Central memory CD8-positive, alpha-beta T cell (primary cell): ENCODE data around the gene PLS1.

ENCODE experiments used
- ATAC-seq: fragments of 150-1000 bp; cut with Tn5 transposase; replicated peaks from 2 replicates; pipeline ENCODE4 v1.10.0; 2022; ENCODE audit warnings: mild to moderate bottlenecking, moderate FRiP score, moderate number of reproducible peaks; ENCODE audit not compliant: poor library complexity, severe bottlenecking; ENCODE audit errors: extremely low read depth
- DNase-seq, 2 donors: peaks; one replicate each; pipeline ENCODE4 v3.0.0; 2021; ENCODE audit warnings: low spot score in 2 of 2
- H3K27ac Mint-ChIP-seq: one replicate; pipeline ENCODE4 v1.8.0; 2022; ENCODE audit warnings: low read depth, mild to moderate bottlenecking, moderate library complexity, mixed read lengths
- H3K27me3 Mint-ChIP-seq: one replicate; pipeline ENCODE4 v1.8.0; 2022; ENCODE audit warnings: mixed read lengths
- H3K36me3 Mint-ChIP-seq: one replicate; pipeline ENCODE4 v1.8.0; 2022; ENCODE audit warnings: mild to moderate bottlenecking, moderate library complexity, mixed read lengths; ENCODE audit not compliant: insufficient read depth
- H3K4me1 Mint-ChIP-seq: one replicate; pipeline ENCODE4 v1.8.0; 2022; ENCODE audit warnings: mixed read lengths
- H3K4me3 Mint-ChIP-seq: one replicate; pipeline ENCODE4 v1.8.0; 2022; ENCODE audit warnings: mild to moderate bottlenecking, moderate library complexity, mixed read lengths
- H3K9me3 Mint-ChIP-seq: one replicate; pipeline ENCODE4 v1.8.0; 2022; ENCODE audit warnings: mixed read lengths

PLS1 gene

DNA sequence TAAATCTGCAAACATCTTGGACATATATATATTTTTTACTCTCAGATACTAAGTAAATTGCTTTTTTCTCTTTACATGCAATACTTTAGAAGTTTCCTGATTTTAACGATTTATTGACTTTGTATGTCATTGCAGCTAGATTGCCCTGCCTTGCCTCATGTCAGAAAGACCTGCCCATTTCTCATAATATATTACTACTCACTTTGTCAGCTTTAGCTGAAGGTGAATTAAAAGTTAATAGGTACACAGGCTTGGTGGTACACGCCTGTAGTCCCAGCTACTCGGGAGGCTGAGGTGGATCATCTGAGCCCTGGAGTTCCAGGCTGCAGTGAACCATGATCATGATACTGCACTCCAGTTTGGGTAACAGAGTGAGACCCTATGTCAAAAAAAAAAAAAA lies 52.8 kb downstream of the PLS1 start:
- H3K27me3 Mint-ChIP-seq: no peaks in the 10 kb centered on the region
- DNase-seq: no peak
- no peak for ATAC-seq
- no peak overlapping the region for H3K27ac Mint-ChIP-seq
- H3K4me1 Mint-ChIP-seq: no peaks in the 10 kb centered on the region
- no peaks in the 10 kb centered on the region for H3K36me3 Mint-ChIP-seq
- no peaks in the 10 kb centered on the region for H3K9me3 Mint-ChIP-seq
- no peak overlapping the region for H3K4me3 Mint-ChIP-seq

DNA sequence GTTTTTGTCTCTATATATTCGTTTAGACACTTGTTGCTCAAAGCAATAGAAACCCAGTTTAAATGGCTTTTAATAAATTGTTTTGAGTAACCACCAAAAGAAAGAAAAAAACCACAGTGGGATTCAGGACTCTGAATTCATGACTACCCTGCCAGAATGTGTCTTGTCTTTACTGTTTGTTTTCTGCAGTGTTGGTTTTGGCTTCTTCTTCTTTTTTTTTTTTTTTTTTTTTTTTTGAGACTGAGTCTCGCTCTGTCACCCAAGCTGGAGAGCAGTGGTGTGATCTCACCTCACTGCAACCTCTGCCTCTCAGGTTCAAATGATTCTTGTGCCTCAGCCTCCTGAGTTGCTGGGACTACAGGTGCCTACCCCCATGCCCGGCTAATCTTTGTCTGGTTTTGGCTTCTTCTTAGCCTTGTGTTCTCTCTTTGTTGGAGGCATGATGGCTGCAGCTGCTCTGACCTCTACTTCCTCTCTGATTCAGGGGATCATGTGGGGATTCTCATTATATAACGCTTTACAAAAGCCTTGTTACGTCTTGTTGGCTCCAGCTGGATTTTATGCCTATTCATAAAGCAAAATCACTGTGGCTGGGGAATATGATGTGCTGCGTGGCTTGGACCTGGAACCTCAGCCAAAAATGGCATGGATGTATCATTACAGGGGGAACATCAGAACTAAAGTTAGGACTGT lies 54.0 kb downstream of the PLS1 start:
- ATAC-seq: no peak
- Mint-ChIP-seq H3K27me3 (no peaks in the 10 kb centered on the region), H3K9me3 (no peaks in the 10 kb centered on the region), H3K4me3 (no peak overlapping the region), H3K4me1 (no peaks in the 10 kb centered on the region), H3K27ac (no peak overlapping the region), H3K36me3 (no peaks in the 10 kb centered on the region)
- DNase-seq: no peak

DNA sequence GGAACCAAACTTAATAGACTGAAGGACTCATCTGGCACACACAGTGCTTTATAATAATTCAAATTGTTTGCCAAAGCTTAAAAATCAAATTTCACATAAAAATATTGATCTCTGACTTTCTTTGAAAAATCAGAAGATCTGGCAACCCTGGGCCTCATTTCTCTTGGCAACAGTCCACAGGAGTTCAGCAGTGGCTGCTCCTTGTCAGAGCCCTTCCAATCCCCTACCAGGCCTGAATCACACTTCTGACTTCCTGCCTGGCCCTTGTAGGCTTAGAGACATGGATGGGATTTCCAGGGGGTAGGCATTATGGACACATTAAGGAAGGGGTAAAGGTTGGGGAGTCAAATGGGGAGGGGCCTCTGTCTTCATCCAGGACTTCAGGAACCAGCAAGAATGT lies 55.5 kb downstream of the PLS1 start:
- H3K27me3 Mint-ChIP-seq: no peaks in the 10 kb centered on the region
- no peaks in the 10 kb centered on the region for H3K36me3 Mint-ChIP-seq
- no peaks in the 10 kb centered on the region for H3K4me1 Mint-ChIP-seq
- no peak for DNase-seq
- H3K27ac Mint-ChIP-seq: no peak overlapping the region
- no peak overlapping the region for H3K4me3 Mint-ChIP-seq
- no peaks in the 10 kb centered on the region for H3K9me3 Mint-ChIP-seq
- ATAC-seq: no peak

DNA sequence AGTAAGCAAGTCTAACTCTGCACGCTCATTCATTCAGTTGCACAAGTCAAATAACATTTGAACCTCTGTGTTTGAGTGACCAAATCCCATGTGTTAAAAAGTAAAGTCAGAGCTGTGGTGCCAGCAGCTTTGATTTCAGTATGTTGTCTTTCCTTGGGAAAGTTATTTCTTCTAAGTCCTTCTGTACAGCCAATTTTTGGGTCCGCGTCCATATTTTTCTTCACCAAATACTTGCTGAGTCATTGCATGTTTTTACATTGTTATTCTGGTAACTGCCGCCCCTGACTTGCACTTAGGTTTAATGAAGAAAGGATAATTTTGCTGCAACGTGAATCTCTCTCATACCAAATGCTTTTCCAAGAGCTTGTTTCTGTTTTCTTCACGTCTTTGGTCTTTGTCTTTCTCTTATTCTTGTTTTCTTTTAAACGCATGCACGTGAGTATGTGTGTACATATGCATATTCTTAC lies 56.7 kb downstream of the PLS1 start:
- Mint-ChIP-seq H3K4me1 (no peaks in the 10 kb centered on the region), H3K27ac (no peak overlapping the region), H3K9me3 (no peaks in the 10 kb centered on the region), H3K4me3 (no peak overlapping the region), H3K27me3 (no peaks in the 10 kb centered on the region), H3K36me3 (no peaks in the 10 kb centered on the region)
- no peak for DNase-seq
- no peak for ATAC-seq

DNA sequence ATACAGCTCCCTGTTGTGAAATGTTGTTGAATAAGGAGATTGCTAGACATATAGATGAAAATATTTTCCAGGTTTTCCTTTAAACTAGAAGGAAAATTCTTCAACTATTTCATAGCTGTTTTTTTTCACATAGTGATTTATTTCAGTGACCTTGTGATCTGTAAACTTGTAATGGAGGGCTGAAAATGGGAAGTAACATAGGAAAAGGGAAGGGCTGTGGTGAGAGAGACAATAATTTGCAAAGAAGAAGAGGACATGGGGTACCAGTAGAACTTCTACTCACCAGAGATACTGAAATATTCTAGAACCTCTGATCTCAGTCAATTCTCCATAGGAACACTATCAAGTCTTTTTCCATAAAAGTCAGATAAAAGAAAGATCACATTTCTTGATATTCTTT lies 60.4 kb downstream of the PLS1 start:
- no peaks in the 10 kb centered on the region for H3K27me3 Mint-ChIP-seq
- DNase-seq (no peak), ATAC-seq (no peak)
- H3K36me3 Mint-ChIP-seq: no peaks in the 10 kb centered on the region
- H3K27ac Mint-ChIP-seq: no peak overlapping the region
- H3K4me1 Mint-ChIP-seq: no peaks in the 10 kb centered on the region
- H3K4me3 Mint-ChIP-seq: no peak overlapping the region
- no peaks in the 10 kb centered on the region for H3K9me3 Mint-ChIP-seq

DNA sequence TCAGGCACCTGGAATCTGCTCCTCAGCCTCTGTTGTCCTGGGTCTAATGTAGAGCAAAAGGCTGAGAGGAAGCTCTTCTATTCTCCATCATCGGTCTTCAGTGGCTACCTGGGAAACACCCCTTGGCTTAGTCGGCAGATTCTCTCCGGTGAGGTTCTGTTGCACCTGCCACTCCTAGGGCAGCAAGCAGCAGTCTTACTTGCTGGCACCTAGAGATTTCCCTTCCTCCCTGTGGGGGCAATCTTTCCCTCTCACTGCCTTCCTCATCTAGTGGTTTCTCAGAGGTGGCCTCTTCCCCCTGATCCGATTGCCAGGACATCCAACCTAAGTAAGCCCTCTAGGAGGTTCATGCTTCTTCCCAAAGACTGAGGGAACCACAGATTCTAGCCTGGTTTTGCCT lies 60.8 kb downstream of the PLS1 start:
- no peaks in the 10 kb centered on the region for H3K4me1 Mint-ChIP-seq

DNA sequence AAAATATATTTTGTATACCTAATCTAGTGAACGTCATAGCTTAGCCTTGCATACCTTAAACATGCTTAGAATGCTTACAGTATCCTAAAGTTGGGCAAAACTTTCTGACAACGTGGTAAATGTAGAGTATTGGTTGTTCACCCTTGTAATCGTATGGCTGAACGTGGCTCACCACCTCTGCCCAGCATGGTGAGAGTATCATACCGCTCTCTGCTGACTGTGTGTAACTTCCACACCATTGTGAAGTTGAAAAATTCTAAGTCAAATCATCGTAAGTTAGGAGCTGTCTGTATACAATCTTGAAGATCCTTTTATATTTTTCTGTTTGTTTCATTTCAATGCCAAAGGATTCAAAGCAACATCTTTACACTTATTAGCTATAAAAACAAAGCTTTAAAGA lies 64.2 kb downstream of the PLS1 start:
- no peaks in the 10 kb centered on the region for H3K9me3 Mint-ChIP-seq
- no peak overlapping the region for H3K27ac Mint-ChIP-seq
- no peaks in the 10 kb centered on the region for H3K4me1 Mint-ChIP-seq
- no peaks in the 10 kb centered on the region for H3K27me3 Mint-ChIP-seq
- peaks cover 2% of the 10 kb centered on the region for H3K36me3 Mint-ChIP-seq
- no peak for ATAC-seq
- H3K4me3 Mint-ChIP-seq: no peak overlapping the region
- no peak for DNase-seq

More for the DNA sequence above, 60.8 kb downstream of the PLS1 start:
- no peaks in the 10 kb centered on the region for H3K27me3 Mint-ChIP-seq
- H3K27ac Mint-ChIP-seq: no peak overlapping the region
- ATAC-seq (no peak), DNase-seq (no peak)
- no peak overlapping the region for H3K4me3 Mint-ChIP-seq
- no peaks in the 10 kb centered on the region for H3K9me3 Mint-ChIP-seq
- H3K36me3 Mint-ChIP-seq: no peaks in the 10 kb centered on the region

DNA sequence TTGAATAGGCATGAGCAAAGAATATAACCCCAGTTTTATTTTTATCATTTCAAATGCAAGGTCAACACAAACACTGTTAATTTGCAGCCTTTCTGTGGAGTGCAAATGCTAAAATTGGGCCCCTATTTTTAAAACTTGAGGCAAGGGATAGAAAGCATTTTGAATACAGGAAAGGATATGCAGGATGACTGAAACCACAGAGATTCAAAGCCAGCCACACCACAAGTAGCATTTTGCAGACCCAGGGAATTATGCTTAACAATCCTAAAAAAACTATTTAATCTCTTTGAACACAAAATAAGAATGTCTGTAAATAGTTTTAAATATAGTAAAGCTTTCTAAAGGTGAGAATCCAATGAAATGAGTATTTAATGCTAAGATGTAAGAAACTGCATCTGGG lies 64.7 kb downstream of the PLS1 start:
- H3K27ac Mint-ChIP-seq: no peak overlapping the region
- H3K36me3 Mint-ChIP-seq: peaks cover 2% of the 10 kb centered on the region
- no peaks in the 10 kb centered on the region for H3K4me1 Mint-ChIP-seq
- no peaks in the 10 kb centered on the region for H3K9me3 Mint-ChIP-seq
- DNase-seq: no peak
- ATAC-seq: no peak
- H3K27me3 Mint-ChIP-seq: no peaks in the 10 kb centered on the region
- H3K4me3 Mint-ChIP-seq: no peak overlapping the region

DNA sequence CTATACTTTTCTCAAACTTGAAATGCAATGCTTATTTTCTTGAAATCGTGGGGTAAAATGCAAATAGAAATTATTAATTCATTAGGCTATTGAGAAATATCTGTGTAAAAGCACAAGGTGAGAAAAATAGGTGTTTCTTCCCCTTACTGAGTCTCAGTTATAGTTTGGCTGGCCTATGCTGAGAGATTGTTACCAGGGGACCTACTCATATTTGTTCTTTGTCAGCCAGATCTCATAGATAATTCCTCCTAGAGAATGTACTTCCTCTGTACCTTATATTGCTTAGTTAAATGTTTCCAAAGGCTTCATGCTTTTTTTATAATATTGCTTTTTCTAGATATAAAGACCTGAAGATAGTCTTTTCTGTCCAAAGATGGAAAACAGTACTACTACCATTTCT lies 67.7 kb downstream of the PLS1 start:
- no peak for DNase-seq
- Mint-ChIP-seq H3K4me1 (no peaks in the 10 kb centered on the region), H3K36me3 (peaks cover 2% of the 10 kb centered on the region), H3K27ac (no peak overlapping the region), H3K4me3 (no peak overlapping the region), H3K27me3 (no peaks in the 10 kb centered on the region), H3K9me3 (no peaks in the 10 kb centered on the region)
- no peak for ATAC-seq

DNA sequence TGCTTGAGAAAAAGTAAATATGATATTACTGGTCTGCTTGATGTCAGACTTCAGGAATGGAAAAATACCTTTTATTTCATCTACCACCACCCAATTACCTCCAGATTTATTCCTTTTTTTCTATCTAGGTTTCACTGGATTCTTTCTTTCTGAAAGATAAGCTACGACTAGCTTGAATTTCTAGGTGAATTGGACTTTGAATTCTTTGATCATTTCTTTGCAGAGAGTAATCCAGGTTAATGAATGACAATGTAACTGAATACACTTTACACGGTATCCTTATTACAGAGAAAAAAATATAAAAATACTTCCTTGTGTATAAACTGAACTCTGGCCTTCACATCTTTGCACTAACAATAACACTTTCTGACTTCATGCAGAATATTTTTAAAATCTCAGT lies 68.1 kb downstream of the PLS1 start:
- no peak for ATAC-seq
- no peak for DNase-seq
- H3K4me1 Mint-ChIP-seq: no peaks in the 10 kb centered on the region
- H3K27ac Mint-ChIP-seq: no peak overlapping the region
- no peaks in the 10 kb centered on the region for H3K9me3 Mint-ChIP-seq
- no peaks in the 10 kb centered on the region for H3K27me3 Mint-ChIP-seq
- no peak overlapping the region for H3K4me3 Mint-ChIP-seq
- peaks cover 2% of the 10 kb centered on the region for H3K36me3 Mint-ChIP-seq

DNA sequence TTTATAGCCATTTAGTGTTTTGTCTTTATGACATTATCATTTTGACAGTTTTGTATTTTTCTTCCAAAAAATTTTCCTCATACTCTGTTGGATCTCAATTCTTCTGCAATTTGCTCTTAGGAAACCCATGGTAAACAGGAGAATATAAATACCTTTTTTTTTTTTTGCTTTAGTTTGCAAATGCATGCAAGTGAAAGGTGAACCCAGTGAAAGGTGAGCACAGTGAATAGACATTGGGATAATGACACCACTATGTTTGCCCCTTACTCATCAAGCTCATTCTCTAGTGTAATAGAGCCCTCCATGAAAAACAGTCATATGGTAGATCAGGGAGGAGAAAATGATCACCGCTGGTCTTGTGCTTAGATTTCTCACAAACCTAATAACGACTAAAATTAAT lies 68.6 kb downstream of the PLS1 start:
- Mint-ChIP-seq H3K36me3 (peaks cover 2% of the 10 kb centered on the region), H3K9me3 (no peaks in the 10 kb centered on the region), H3K4me3 (no peak overlapping the region), H3K27me3 (no peaks in the 10 kb centered on the region), H3K4me1 (no peaks in the 10 kb centered on the region), H3K27ac (no peak overlapping the region)
- no peak for ATAC-seq
- DNase-seq: no peak

DNA sequence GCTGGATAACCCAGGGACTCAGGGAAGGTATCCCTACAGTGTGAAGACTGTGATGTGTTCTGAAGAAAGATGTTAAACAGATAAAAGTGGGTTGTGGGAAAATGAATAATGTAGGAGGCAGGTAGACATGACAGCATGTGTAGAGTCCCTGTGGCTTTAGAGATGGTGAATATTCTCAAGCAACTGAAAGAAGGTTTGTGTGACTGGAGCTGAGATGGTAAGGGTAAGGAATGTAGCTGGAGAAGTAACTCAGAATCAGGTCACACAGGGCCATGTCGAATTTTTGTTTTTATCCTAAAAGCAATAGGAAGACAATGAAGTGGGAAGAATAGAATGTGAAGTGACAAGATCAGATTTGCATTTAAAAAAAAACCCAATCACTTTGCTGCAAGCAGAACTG lies 73.9 kb downstream of the PLS1 start:
- Mint-ChIP-seq H3K4me1 (no peaks in the 10 kb centered on the region), H3K36me3 (no peaks in the 10 kb centered on the region), H3K9me3 (no peaks in the 10 kb centered on the region), H3K4me3 (no peak overlapping the region), H3K27me3 (no peaks in the 10 kb centered on the region), H3K27ac (no peak overlapping the region)
- DNase-seq (no peak), ATAC-seq (no peak)

DNA sequence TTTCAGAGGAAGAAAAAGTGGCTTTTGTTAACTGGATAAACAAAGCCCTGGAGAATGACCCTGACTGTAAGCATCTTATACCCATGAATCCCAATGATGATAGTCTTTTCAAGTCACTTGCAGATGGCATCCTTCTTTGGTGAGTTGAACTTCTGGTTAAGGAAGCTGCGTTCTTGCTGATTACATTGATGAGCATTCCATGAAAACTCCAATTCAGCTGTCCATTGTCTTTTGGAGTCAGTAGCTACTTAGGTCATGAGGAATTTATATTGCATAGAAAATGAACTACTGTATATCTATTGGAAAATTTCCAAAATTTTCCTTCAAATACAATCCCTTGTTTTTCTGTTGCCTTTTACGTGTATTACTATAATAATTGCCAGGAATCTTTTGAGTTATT lies 80.0 kb downstream of the PLS1 start:
- DNase-seq (no peak), ATAC-seq (no peak)
- H3K27ac Mint-ChIP-seq: no peak overlapping the region
- H3K27me3 Mint-ChIP-seq: no peaks in the 10 kb centered on the region
- H3K4me1 Mint-ChIP-seq: no peaks in the 10 kb centered on the region
- no peaks in the 10 kb centered on the region for H3K36me3 Mint-ChIP-seq
- H3K9me3 Mint-ChIP-seq: no peaks in the 10 kb centered on the region
- no peak overlapping the region for H3K4me3 Mint-ChIP-seq

DNA sequence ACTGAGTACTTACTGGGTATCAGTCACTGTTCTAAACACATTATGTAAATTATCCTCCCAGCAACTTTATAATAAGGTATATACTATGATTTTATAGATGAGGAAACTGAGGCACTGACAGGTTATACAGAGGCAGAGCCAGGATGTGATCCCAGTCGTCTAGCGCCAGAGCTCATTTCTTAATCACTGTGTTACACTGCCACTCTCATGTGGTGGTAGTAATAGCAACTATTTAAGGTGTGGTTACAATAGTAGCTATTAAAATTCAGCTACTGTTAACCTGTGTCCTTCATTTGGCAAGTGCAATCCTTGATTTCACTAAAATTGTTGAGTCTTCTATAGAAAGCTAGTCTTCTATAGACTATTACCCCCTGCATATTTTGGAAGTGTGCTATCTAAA lies 84.5 kb downstream of the PLS1 start:
- no peaks in the 10 kb centered on the region for H3K36me3 Mint-ChIP-seq
- no peaks in the 10 kb centered on the region for H3K27me3 Mint-ChIP-seq
- H3K4me1 Mint-ChIP-seq: no peaks in the 10 kb centered on the region
- ATAC-seq (no peak), DNase-seq (no peak)
- no peak overlapping the region for H3K4me3 Mint-ChIP-seq
- H3K27ac Mint-ChIP-seq: no peak overlapping the region
- H3K9me3 Mint-ChIP-seq: no peaks in the 10 kb centered on the region
